Neuron (in vitro differentiated cells): ENCODE data around the gene PTPRR.
"Not testable (repeated sequence)": the region's sequence is repeated elsewhere in the genome, so short reads cannot be mapped to it uniquely, and the experiment has no call there.

Experiments used
- H2AFZ ChIP-seq: one replicate; pipeline ENCODE4 v1.6.1; 2013; ENCODE audit warnings: low read depth, mild to moderate bottlenecking, inconsistent platforms, low read length, moderate library complexity
- H3K27me3 ChIP-seq: one replicate; pipeline ENCODE4 v1.6.1; 2013; ENCODE audit warnings: low read length; ENCODE audit not compliant: insufficient read depth
- H3K36me3 ChIP-seq: one replicate; pipeline ENCODE4 v1.6.1; 2013; ENCODE audit warnings: low read length; ENCODE audit not compliant: insufficient read depth
- H3K4me1 ChIP-seq: one replicate; pipeline ENCODE4 v1.6.1; 2013; ENCODE audit warnings: low read length; ENCODE audit not compliant: insufficient read depth
- H3K4me3 ChIP-seq: 2 replicates; pipeline ENCODE4 v1.5.1; 2013; ENCODE audit warnings: mild to moderate bottlenecking, low read length, moderate library complexity
- H3K9me3 ChIP-seq: one replicate; pipeline ENCODE4 v1.6.1; 2013; ENCODE audit warnings: low read length

The PTPRR gene

DNA sequence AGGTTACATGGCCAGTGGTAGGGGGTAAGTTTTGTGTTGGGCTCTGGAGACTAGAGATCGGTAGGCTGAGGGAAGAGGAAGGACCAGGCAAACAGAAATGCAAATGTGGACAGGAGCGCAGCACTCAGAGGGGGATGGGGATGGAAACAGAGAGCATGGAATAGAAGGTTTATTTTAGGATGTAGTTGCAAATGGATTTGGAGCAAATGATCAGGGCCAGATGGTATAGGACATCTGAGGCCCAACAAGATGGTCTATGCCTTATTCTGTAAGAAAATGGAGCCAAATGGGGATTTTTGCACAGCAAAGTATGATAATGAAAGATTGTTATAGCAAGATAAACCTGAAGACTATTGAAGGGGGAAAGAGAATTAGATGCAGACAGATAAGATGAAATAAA, 180.8 kb downstream of the PTPRR start:
- H3K36me3 ChIP-seq: no peaks in the 10 kb centered on the region
- no peak overlapping the region for H2AFZ ChIP-seq
- H3K4me1 ChIP-seq: no peaks in the 10 kb centered on the region
- H3K4me3 ChIP-seq: no peak overlapping the region
- peaks cover 5% of the 10 kb centered on the region for H3K27me3 ChIP-seq
- H3K9me3 ChIP-seq: no peaks in the 10 kb centered on the region

DNA sequence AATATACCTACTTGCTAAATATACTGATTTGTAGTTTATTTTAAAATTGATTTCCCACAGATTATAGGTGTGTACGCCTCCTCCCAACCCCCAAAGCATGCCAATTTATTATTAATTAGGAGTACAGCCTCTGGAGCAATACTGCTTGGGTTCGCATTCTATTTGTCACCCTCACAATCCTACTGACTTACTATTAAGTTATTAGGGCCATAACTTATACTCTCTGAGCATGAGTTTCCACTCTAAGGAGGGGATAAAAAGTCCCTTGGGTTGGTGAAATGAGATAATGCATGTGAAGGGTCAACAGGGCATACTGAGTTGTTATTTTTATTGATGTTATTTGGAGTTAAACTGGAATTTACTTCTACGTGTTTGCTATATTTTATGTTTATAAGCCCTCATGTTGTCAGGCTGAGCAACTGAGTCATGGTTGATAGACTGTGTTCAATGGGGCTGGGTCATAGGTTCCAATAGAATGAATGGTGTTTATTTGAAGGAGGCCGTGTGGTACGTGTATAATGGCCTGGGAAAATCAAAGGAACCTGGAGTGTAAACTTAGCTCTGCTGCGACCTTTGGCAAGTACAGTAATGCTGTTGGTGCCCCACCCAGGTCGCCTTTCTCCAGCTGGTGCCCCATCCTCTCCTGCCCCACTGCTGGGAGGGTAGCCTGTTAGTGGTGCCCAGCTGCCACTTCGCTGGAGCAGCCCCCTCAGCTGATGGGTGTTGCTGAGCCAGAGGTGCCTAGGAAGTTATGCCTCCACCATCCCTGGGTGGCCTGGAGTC, 184.0 kb downstream of the PTPRR start:
- no peak overlapping the region for H3K4me3 ChIP-seq
- H3K9me3 ChIP-seq: no peaks in the 10 kb centered on the region
- no peak overlapping the region for H2AFZ ChIP-seq
- H3K36me3 ChIP-seq: no peaks in the 10 kb centered on the region
- no peaks in the 10 kb centered on the region for H3K4me1 ChIP-seq
- peaks cover under 1% of the 10 kb centered on the region for H3K27me3 ChIP-seq

DNA sequence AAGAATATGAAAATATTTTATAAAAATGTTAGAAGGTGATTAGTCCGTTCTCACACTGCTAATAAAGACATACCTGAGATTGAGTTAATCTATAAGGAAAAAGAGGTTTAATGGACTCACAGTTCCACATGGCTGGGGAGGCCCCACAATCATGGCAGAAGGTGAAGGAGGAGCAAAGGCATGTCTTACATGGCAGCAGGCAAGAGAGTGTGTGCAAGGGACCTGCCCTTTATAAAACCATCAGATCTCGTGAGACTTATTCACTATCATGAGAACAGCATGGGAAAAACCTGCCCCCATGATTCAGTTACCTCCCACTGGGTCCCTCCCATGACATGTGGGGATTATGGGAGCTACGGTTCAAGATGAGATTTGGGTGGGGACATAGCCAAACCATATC, 185.3 kb downstream of the PTPRR start:
- not testable (repeated sequence) for H2AFZ ChIP-seq, H3K4me3 ChIP-seq, H3K36me3 ChIP-seq, H3K9me3 ChIP-seq, H3K27me3 ChIP-seq, H3K4me1 ChIP-seq

DNA sequence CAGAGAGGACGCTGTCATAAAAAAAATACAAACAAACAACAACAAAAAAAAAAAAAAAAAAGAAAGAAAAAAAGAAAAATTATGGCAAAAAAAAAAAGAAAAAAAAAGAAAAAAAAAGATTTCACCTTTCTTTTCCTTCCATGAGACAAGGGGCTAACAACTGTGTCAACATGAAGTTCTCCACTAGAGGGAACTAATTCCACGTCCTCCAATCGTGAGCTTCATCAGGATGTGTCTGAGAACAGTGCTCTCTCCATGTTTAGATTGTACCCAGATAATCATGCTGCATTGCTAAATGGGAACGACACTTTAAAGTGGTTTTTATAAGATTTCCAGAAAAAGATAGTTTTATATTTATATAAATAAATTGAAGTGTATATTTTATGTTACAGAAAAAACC, 187.2 kb downstream of the PTPRR start:
- Histone ChIP-seq H3K4me1 (no peaks in the 10 kb centered on the region), H3K27me3 (no peaks in the 10 kb centered on the region), H3K9me3 (no peaks in the 10 kb centered on the region), H3K36me3 (no peaks in the 10 kb centered on the region), H3K4me3 (no peak overlapping the region), H2AFZ (no peak overlapping the region)

DNA sequence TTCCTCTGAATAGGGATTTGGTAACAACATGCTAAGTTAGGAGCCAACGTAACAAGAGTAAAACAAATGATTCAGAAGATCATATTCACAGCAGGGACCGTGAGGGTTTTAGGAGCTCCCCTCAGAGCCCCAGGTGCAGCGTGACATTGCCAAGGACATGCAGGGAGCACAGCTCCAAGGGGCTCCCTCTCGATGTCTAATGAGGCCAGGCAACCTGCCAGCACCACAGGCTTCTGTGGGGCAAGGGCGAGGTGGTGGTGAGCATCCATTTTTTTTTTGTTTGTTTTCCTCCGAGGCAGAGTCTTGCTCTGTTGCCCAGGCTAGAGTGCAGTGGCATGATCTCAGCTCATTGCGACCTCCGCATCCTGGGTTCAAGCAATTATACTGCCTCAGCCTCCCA, 188.3 kb downstream of the PTPRR start:
- Histone ChIP-seq H3K27me3 (no peaks in the 10 kb centered on the region), H2AFZ (no peak overlapping the region), H3K4me3 (no peak overlapping the region), H3K36me3 (no peaks in the 10 kb centered on the region), H3K9me3 (no peaks in the 10 kb centered on the region), H3K4me1 (no peaks in the 10 kb centered on the region)

DNA sequence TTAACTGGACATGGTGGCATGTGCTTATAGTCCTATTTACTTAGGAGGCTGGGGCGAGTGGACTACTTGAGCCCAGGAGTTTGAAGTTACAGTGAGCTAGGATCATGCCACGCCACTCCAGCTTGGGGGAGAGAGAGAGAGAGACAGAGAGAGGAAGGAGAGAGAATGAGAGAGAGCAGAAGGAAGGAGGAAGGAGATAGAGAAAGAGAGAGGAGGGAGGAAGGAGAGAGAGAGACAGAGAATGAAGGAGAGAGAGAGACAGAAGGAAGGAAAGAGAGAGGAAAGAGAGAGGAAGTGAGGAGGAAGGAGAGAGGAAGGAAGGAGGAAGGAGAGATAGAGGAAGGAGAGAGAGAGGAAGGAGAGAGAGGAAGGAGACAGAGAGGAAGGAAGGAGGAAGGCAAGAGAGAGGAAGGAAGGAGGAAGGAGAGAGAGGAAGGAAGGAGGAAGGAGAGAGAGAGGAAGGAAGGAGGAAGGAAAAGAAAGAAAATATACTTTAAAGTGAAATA, 189.8 kb downstream of the PTPRR start:
- H3K9me3 ChIP-seq: no peaks in the 10 kb centered on the region
- no peak overlapping the region for H2AFZ ChIP-seq
- H3K27me3 ChIP-seq: no peaks in the 10 kb centered on the region

DNA sequence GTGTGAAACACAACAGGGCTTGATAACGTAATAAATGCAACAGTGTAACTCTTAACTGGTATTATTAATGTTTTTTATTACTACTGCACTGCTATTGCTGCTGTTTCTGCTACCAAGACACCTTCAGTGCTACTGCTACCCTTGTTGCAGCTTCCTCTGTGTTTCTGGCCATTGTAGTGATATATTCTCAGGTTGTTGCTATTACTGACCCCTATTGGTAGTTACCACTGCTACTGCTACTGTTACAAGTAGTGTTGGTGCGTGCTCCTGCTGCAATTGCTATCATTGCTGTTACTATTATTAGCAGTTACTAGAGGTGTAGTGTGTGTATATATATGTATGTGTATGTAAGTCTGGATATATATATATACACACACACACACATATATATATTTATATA, 196.1 kb downstream of the PTPRR start:
- Histone ChIP-seq H3K4me1 (no peaks in the 10 kb centered on the region), H3K4me3 (no peak overlapping the region)

More for the DNA sequence above, 189.8 kb downstream of the PTPRR start:
- Histone ChIP-seq H3K4me3 (no peak overlapping the region), H3K4me1 (no peaks in the 10 kb centered on the region), H3K36me3 (no peaks in the 10 kb centered on the region)

DNA sequence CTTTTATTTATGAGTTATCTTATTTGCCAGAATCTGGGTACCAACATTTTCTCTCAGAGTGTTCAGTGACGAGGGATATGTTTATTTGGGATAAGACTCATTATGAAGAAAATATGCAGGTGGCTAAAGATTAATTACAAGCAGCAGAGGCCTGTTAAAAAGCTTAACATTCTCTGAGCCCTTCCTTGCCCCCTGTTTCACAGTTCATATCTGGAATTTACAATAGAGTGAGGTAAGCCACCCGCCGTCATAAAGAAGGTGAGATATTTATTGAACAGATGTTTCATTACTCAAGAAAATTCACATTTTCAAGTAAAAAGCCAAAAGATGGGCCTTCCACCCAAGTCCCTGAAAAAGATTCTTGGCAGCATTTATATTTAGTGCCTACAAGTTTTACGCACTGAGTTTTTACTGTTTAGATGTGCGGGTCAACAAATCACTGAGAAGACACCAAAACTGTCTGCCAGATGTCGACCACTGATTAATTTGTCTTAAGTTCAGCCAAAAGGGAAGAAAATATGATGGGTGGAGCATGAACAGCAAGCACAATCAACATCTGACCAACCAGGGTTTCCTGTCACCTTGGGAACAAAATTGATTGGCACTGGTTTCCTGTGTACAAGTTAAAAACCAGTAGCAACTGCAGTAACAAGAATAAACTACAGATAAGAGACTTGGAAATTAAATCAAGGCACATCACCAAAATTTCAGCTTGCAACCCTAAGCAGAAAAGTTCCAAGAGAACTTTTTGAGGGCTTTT, 197.8 kb downstream of the PTPRR start:
- H3K27me3 ChIP-seq: no peaks in the 10 kb centered on the region
- no peak overlapping the region for H3K4me3 ChIP-seq
- H3K36me3 ChIP-seq: no peaks in the 10 kb centered on the region
- no peaks in the 10 kb centered on the region for H3K4me1 ChIP-seq
- H3K9me3 ChIP-seq: no peaks in the 10 kb centered on the region
- H2AFZ ChIP-seq: no peak overlapping the region

More for the DNA sequence above, 196.1 kb downstream of the PTPRR start:
- no peaks in the 10 kb centered on the region for H3K36me3 ChIP-seq
- no peak overlapping the region for H2AFZ ChIP-seq
- H3K9me3 ChIP-seq: no peaks in the 10 kb centered on the region
- no peaks in the 10 kb centered on the region for H3K27me3 ChIP-seq

DNA sequence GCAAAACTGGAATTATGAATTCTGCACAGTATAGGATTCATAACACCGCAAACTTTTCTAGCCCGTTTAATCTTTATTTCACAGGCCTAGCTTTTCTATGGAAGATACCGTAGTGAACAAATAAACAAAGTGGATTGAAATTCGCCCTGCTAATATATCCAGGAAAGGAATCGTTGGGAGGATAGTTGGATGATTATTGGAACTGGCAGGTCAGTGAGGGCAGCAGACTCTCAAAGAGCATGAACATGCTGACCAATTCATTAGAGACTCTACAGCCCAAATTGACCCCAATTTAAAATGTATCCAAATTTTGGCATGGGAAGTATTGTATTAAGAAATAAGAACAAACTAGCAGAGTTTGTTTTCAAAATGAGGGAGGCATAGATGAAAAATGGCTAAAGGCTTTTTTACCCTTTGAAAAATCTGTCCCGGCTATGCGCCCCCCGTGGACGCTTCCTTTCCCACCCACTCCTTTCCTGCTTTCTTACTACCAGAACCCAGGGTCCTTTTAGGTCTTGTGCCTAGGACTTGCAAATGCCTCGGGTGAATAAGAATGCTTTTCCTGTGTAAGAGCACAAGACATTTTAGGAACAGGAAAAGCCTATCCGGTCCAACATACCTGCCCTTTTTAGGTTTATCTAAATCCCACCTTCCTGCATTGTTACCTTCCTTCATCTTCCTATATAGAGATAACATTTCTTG, 198.7 kb downstream of the PTPRR start:
- no peaks in the 10 kb centered on the region for H3K27me3 ChIP-seq
- H3K36me3 ChIP-seq: no peaks in the 10 kb centered on the region
- no peaks in the 10 kb centered on the region for H3K4me1 ChIP-seq
- no peaks in the 10 kb centered on the region for H3K9me3 ChIP-seq
- H3K4me3 ChIP-seq: no peak overlapping the region
- H2AFZ ChIP-seq: no peak overlapping the region

DNA sequence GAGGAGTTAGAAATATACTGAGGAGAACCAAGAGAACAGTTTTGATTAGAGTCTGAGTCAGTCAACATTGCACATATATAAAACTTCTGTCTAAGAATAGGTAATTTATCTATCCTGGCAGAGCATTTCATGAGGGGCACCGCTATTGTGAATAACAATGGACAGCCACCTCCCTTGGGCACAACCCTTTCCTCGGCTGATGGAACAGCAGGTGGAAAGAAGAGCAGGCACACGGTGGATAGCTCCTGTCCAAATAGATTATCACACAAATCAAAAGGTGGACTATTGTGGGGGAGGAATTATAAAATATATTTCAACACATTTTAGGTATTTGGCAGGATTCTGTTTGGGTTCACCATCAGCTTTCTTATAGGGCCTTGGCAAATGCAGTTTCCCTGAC, 199.3 kb downstream of the PTPRR start:
- no peaks in the 10 kb centered on the region for H3K9me3 ChIP-seq
- no peak overlapping the region for H2AFZ ChIP-seq
- H3K36me3 ChIP-seq: no peaks in the 10 kb centered on the region
- no peaks in the 10 kb centered on the region for H3K27me3 ChIP-seq
- no peak overlapping the region for H3K4me3 ChIP-seq
- H3K4me1 ChIP-seq: no peaks in the 10 kb centered on the region

DNA sequence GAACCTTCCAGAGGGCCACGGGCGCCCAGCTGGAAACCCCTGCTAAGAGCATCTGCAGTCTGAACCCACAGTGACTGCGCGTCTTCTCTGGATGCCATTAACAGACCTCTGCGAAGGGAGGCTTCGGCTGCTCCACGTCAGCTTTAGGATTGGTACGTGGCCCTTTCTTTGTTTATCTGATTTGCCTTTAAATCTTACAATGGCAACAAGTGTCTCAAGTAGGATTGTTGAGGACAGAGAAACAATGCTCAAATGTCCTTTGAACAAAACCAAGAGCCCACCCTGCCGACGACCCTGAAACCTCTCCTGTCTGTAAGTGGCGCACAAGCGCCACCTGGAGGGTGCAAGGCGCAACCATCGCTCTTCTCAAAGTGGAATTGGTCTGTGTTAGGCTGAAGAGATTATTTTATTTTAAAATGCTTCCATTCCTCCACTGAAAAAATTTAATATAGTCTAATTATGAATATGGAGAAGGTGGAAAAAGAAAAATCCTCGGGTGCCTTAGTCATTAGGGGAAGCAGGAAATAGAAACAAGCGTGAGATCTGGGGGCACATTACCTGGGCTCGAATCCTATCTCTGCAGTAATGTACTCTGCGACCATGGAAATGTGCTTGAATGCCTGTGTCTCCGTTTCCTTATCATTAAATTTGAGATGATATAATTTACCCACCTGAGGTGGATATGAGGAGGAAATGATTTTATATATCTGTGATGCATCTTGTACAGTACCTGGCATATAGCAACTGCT, 200.7 kb downstream of the PTPRR start:
- Histone ChIP-seq H2AFZ (no peak overlapping the region), H3K9me3 (no peaks in the 10 kb centered on the region), H3K27me3 (no peaks in the 10 kb centered on the region), H3K4me3 (no peak overlapping the region), H3K4me1 (no peaks in the 10 kb centered on the region), H3K36me3 (no peaks in the 10 kb centered on the region)

DNA sequence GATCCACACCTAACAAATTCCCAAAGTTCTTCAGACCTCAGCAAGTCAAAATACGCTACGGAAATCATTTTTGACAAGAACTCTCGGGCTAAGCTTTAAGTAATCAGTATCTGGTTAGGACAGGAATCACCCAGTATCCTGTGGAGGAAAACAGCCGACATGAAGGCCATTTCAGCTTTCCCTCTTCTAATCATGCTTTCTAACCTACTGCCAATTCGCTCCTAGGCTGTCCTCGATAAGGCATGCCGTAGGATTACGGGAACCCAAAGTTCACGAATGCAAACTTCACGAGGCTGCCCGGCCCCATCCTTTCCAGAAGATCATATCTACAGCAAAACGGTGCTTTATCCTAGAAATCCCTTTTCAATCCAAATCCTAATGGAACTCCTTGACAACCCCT, 201.5 kb downstream of the PTPRR start:
- Histone ChIP-seq H3K4me1 (no peaks in the 10 kb centered on the region), H3K27me3 (no peaks in the 10 kb centered on the region), H3K4me3 (no peak overlapping the region), H3K36me3 (no peaks in the 10 kb centered on the region), H2AFZ (no peak overlapping the region), H3K9me3 (no peaks in the 10 kb centered on the region)
